ENCODE data around the gene RFC5.

- TF ChIP-seq CTCF (IDR thresholded peaks at IDR 0.05), result no peak
- TF ChIP-seq POLR2A (IDR thresholded peaks at IDR 0.05), result no peak
These were observed 48.2 kb upstream of the RFC5 start for GRCh38 chr12:117968151-117968789.
